ENCODE data around the gene EIF5.

EIF5 gene

DNA sequence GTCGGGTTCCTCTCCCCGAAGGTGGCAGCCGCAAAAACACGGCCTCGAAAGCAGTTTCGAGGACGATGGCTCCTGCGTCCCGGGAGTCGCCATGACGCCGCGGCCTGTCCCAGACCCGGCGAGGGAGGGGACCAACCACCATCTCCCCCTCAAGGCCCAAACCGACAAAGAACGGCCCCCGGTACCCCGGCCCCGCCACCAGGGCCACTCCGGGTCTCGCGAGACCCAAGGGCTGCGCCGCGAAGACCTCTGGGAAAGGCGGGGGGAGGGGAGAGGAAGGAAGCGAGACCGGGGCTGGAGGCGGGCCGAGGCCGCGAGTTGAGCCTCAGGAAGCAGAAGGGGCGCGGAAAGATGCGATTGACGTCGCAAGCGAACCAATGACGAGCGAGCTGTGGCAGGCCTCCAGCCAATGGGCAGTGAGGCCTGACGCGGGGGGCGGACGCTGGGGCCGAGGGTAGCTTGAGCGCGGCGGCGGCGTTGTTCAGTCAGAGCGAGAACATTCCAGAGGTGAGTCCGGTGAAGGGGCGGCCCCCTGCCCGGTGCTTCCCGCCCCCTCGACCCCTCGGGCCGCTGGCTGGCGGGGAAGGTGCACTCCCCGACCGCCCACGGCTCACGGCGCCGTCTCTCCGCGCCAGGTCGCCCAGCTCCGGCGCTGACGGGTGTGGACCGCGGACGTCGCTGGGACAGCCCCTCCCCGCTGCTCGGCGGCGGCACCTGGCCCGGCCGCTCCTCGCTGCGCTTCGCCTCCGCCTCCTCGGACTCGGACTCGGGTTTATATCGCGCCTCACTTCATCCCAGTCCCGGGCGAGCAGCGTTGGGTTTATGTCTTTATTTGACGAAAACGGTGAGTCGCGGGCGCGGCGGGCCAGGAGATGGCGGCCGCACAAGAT, at the start of gene EIF5:
Gene EIF5, plus strand, starts transcription at position 484 of the 890 bp plus-strand sequence. CDS start 1,624 bp downstream, outside the sequence.
- peak; percentile 99 for DNase-seq (ENCODE audit: low read depth)
- H3K4me3 ChIP-seq (ENCODE audit: low read length) = peak within 1 kb of the TSS; percentile 86
- TF ChIP-seq, protein P1, sequence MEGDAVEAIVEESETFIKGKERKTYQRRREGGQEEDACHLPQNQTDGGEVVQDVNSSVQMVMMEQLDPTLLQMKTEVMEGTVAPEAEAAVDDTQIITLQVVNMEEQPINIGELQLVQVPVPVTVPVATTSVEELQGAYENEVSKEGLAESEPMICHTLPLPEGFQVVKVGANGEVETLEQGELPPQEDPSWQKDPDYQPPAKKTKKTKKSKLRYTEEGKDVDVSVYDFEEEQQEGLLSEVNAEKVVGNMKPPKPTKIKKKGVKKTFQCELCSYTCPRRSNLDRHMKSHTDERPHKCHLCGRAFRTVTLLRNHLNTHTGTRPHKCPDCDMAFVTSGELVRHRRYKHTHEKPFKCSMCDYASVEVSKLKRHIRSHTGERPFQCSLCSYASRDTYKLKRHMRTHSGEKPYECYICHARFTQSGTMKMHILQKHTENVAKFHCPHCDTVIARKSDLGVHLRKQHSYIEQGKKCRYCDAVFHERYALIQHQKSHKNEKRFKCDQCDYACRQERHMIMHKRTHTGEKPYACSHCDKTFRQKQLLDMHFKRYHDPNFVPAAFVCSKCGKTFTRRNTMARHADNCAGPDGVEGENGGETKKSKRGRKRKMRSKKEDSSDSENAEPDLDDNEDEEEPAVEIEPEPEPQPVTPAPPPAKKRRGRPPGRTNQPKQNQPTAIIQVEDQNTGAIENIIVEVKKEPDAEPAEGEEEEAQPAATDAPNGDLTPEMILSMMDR (IDR thresholded peaks at IDR 0.05; ENCODE audit: insufficient read depth, low read depth, low read length, missing control alignments) = no peak

DNA sequence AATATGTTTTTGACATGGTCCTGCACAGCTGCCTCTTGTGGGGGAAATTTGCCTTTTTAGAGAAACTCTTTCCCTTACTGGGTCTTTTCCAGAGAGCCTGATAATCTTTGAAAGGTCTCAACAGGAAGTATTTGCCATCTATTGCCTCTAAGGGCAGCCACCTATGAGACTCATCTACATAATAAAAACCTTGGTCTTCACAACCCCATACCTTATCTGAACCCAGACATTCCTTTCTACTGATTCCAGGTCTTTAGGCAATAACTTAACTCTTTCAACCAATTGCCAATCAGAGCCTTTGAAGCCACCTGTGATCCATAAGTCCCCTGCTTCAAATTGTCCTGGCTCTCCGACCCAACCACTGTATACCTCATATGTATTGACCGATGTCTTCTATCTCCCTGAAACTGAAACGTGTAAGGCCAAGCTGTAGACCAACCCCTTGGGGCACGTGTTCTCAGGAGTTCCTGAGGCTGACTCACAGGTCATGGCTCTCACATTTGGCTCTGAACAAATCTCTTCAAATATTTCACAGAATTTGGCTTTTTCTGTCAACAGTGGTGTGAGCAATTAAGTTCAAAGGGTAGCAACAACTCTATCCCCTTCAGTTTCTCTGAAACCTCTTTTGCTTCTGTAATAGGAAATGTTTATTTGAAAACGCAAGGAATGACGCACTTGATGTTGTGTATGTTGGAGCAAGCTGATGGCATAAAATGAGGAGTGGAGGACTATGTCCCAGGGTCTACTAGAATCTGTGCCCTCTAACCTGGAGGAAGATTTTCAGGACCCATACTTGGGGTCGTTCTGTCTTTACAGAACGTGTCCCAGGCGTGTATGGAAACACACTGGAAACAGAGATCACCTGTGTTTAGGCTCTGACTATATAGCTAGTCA, 49.2 kb upstream of the EIF5 start:
- TF ChIP-seq, protein P1 (IDR thresholded peaks at IDR 0.05; ENCODE audit: insufficient read depth, low read depth, low read length, missing control alignments) = no peak
- no peak overlapping the region for H3K4me3 ChIP-seq (ENCODE audit: low read length)
- peak; percentile 41 for DNase-seq (ENCODE audit: low read depth)

GRCh38 chr14:103286460-103286859, 47.6 kb upstream of the EIF5 start:
- no peak for DNase-seq (ENCODE audit: low read depth)
- no peak overlapping the region for H3K4me3 ChIP-seq (ENCODE audit: low read length)
- TF ChIP-seq, protein P1 (IDR thresholded peaks at IDR 0.05; ENCODE audit: insufficient read depth, low read depth, low read length, missing control alignments) = no peak

DNA sequence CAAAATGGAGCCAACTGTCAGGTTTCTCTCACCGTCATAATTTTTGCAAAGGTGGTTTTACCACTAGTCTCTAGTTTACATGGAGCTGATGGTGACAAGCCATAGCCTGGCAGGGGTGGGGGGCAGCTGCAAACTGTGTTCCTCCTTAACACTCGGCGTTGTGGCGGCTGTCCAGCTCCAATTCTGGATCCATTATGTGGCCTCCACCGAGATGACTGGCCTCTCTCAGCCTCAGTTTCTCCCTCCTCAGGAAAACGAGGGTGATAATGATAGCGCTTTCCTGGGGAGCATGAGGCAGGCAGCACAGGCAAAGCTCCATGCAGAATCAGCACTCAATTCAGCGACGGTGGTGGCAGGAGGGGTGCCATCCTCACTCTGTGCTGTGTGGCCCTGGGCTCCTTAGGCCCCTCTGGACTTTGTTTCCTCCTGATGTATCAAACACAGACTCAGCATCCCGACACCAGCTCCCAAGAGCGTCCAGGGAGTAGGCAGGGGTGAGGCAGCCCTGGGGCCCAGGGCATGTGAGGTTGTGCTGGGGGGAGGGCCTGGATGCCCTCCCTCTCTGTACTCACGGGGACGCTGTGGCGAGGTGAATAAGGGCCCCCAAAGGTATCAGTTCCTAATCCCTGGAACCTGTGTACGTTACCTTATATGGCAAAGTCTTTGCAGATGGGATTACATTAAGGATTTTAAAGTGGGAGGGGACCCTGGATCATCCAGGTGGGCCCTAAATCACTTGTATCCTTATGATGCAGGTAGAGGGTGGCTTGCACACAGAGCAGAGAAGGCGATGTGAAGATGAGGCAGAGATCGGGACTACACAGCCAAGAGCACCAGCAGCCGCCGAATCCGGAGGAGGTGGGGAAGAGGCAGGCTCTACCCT, 46.8 kb upstream of the EIF5 start:
- DNase-seq (ENCODE audit: low read depth) = no peak
- TF ChIP-seq, protein P1 (IDR thresholded peaks at IDR 0.05; ENCODE audit: insufficient read depth, low read depth, low read length, missing control alignments) = no peak
- no peak overlapping the region for H3K4me3 ChIP-seq (ENCODE audit: low read length)

DNA sequence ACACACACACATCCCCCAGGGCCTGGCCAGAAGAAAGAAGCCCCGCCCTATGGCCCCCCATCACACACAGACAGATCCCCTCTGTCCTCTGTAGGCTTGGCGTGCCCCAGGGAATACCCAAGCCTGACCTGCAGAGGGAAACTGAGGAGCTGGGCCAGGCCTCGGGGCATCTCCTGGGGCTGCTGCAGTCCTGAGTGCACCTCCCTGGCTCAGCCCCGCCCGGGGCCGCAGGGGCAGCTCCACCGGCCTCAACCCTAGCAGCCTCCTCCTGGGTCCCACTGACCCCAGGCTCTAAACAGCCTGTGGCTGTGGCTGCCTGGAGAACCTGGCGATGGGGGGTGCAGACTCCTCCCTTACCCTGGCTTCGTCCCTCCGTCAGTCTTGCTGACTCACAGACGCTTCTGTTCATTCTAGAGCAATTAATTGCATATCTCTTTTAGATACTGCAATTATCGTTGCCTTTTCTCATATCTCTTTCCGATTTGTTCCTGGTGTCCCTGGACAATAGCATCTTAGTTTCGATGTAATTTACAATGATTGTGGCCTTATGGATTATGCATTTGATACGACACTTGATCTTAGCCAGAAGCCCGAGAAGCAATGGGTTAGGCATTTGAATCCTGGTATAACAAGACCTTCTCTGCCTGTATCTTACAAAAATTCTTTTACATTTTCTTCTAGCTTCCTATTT, 45.8 kb upstream of the EIF5 start:
- TF ChIP-seq, protein P1 (IDR thresholded peaks at IDR 0.05; ENCODE audit: insufficient read depth, low read depth, low read length, missing control alignments) = no peak
- DNase-seq (ENCODE audit: low read depth) = no peak

DNA sequence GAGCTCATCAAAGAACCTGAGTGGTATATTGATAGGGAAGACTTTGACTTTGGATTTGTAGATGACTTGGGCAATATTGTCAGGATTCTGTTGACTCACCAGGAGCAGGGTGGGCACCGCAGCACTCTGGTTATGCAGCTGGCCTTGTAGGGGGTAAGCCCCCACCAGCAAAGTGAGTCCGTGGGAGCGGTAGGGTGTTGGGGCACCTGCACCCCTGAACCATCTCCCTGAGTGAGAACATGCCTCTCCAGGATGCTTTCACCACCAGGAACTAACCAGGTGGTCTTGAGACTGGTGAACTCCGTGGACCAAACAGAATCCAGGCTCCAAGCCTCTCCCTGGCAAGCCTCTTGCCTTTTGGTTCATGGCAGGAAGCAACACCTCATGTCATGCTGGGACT, 44.0 kb upstream of the EIF5 start:
- no peak overlapping the region for H3K4me3 ChIP-seq (ENCODE audit: low read length)
- TF ChIP-seq, protein P1 (IDR thresholded peaks at IDR 0.05; ENCODE audit: insufficient read depth, low read depth, low read length, missing control alignments) = no peak
- no peak for DNase-seq (ENCODE audit: low read depth)

More for the DNA sequence above, 45.8 kb upstream of the EIF5 start:
- no peak overlapping the region for H3K4me3 ChIP-seq (ENCODE audit: low read length)

Measured in epithelial cell of esophagus (primary cell).